T-helper 2 cell treated with Interferon-gamma antibody and Interleukin-4, amounts not matched to agents 100 ng/mL and 5 ng/mL, for 36 hours (primary cell): ENCODE measurements around the gene LNX2. TPM values are rescaled to one million over a fixed set of nuclear protein-coding genes. Genes with fewer than 3 reads are reported as not detected.
"Not testable (repeated sequence)": the region's sequence is repeated elsewhere in the genome, so short reads cannot be mapped to it uniquely, and the experiment has no call there.

Experiments used
- intact Hi-C: fragments of 100-400 bp; cut with micrococcal nuclease; formaldehyde crosslinking; loops from one replicate; pipeline ENCODE4 v1.15.1; 2023
- total RNA-seq: library from RNA; stranded (reverse); gene quantifications from 2 replicates; pipeline ENCODE4 v1.2.3, GENCODE V29; 2022

LNX2 gene
- total RNA-seq, 1 donor from 2014 or later = 7.7 TPM

GRCh38 chr13:27637289-27637626 lies 16.9 kb upstream of the LNX2 start:
- intact Hi-C loops = no loop called here

- intact Hi-C loops = no loop called here
Measured at GRCh38 chr13:27636589-27637288, 16.4 kb upstream of the LNX2 start.

DNA sequence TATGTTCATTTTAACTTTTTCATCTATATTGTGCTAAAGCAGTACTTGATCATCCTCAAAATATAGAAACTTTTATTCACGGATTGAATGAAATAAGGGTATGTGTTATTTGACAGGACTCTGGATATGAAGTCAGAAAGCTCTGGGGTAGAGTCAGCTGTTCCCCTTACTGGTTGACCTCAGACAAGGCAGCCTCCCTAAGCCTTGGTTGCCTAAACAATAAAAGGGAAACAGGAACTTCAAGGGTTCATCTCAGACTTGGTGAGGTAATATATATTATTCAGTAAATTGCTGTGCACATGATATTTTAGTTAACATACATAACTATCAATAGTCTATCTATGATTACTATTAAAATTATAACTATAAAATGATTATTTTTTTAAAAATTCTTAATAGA lies 14.9 kb upstream of the LNX2 start:
- intact Hi-C loops = no loop called here

DNA sequence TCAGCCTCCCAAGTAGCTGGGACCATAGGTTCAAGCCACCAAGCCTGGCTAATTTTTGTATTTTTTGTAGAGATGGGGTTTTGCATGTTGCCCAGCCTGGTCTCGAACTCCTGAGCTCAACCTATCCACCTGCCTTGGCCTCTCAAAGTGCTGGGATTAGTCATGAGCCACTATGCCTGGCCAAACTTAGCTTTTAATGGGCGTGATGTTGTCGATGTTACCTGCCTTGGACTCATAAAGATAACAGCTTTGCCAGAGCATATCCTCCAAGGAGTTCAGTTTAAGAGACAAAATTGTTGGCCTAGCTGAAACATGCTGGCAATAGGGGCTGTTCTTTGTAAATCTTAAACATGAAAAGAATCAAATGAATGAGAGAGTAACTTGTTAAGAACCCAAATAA lies 14.5 kb upstream of the LNX2 start:
- intact Hi-C loops = no loop called here

DNA sequence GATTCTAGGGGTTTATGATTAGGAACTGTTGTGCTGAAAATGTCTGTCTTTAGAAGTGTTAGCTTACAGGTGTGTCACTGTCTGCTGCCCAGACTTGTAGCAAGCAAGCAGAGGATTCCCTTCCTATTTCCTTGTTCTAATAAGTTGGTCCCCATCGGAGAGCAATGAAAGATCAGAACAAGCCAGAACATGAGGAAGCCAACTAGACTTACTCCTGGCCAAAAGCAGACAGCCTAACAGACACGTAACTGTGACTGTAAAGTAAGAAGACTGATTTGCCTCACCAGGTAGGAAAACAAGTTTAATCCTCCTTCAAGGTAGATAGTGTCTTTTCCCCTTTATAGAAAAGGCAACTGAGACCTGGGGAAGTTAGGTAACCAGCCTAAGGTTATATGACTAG lies 13.9 kb upstream of the LNX2 start:
- intact Hi-C loops = no loop called here

DNA sequence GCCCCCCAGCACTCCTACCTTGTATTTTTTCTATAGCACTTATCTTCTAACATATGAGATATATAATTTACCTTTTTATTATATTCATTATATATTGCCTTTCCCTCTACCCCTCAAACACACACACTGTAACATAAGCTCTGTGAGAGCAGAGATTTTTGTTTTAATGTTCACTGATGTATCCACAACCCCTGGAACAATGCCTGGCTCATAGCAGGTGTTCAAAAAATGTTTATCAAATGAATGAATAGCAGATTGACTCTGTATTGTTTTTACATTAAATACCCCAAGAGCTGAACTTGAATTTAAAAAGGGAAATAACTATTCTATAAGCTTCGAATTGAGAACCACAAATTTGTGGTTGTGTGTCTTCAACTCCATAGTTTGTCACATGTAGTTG lies 12.3 kb upstream of the LNX2 start:
- intact Hi-C loops = no loop called here

GRCh38 chr13:27632214-27632613 lies 11.9 kb upstream of the LNX2 start:
- intact Hi-C loops = no loop called here

DNA sequence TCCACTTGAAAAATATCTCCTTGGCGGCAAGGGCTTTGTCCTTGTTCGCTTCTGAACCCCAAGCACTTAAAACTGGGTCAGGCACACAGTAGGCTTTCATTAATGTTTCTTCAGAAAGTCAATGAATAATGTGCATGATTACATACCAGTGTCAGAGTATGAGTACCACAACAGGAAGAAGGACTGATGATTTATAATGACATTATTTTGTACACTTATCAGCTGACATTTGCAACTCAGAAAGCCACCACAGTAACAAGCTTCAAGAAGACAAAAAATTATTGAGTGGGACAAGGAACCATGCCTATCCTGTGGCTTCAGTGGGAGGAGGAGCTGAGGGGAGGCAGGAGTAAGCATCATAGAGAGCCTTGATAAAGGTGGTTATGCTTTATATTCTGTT lies 11.3 kb upstream of the LNX2 start:
- intact Hi-C loops = no loop called here

DNA sequence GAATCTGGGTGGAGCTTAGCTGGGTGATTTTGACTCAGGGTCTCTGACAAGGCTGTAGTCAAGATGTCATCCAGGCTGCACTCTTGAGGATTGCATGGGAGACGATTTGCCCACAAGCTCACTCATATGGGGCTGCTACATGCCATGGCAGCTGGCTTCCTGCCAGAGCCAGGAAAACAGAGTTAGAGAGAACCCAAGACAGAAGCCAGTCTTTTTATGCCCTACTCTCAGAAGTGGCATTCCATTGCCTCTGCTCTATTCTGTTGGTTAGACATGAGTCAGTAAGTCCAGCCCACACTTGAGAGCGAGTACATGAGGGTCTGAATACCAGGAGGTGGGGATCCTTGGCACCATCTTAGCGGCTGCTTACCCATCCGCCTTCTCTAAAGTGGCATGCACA lies 10.8 kb upstream of the LNX2 start:
- intact Hi-C loops = no loop called here

DNA sequence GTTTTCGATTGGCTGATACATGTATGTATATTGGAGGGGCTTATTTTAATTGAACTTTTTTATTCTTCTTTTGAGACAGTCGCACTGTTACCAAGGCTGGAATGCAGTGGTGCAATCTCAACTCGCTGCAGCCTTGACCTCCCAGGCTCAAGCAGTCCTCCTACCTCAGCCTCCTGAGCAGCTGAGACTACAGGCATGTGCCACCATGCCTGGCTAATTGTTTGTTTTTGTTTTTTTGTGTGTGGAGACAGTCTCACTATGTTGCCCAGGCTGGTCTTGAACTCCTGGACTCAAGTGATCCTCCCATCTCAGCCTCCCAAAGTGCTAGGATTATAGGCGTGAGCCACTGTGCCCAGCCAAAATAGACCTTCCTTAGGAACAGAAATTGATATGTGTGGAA lies 8.4 kb upstream of the LNX2 start:
- intact Hi-C loops = not testable (repeated sequence)

- intact Hi-C loops = no loop called here
Measured at GRCh38 chr13:27628081-27628480, 7.8 kb upstream of the LNX2 start.

DNA sequence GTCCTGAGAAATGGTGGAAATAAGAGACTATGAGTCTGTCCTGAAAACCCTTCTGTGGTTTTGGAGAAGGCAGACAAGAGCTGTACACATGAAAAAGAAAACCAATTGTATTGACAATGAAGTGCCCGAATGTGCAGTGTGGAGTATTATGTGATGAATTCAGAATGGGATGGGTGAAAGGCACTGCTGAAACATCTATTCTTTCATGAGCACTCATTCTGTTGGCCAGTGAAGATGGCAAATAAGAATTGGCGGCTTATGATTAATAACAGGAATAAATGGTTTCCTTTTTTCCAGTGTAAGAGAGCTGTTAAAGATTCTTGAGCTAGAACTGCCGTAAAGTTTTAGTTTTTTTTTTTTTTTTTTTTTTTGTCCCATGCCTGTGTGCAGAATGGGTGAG lies 7.1 kb upstream of the LNX2 start:
- intact Hi-C loops = no loop called here

DNA sequence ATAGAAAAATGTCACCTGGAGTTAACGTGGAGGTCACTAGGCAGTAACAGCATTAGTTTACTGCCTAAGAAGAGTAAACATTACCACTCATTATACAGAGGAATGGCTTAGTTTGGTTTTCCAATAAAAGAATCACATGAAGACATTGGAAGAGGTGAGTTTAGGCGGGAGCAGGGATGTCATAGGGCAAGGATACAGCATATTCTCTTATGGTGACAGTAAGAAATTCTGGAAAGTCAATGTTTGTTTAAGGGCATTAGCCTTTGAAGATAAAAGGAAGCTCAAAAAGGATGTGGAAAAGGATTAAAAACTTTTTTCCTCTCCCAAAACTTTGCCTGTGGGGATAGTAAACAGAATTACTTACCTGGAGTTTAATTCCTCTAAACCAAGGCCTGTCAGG lies 5.5 kb upstream of the LNX2 start:
- intact Hi-C loops = no loop called here

- intact Hi-C loops = loop anchor here (5.0 kb wide), 3 partner anchors 203 to 452 kb away; partner anchors contain the start of genes RPL21 and USP12
Measured at GRCh38 chr13:27624071-27624470, 3.7 kb upstream of the LNX2 start.

- intact Hi-C loops = loop anchor here (5.0 kb wide), 3 partner anchors 204 to 451 kb away; partner anchors contain the start of genes RPL21 and USP12
Measured at GRCh38 chr13:27622881-27623280, 2.6 kb upstream of the LNX2 start.

GRCh38 chr13:27622102-27622820 lies 1.9 kb upstream of the LNX2 start:
- intact Hi-C loops = loop anchor here (5.0 kb wide), 3 partner anchors 205 to 450 kb away; partner anchors contain the start of genes RPL21 and USP12

DNA sequence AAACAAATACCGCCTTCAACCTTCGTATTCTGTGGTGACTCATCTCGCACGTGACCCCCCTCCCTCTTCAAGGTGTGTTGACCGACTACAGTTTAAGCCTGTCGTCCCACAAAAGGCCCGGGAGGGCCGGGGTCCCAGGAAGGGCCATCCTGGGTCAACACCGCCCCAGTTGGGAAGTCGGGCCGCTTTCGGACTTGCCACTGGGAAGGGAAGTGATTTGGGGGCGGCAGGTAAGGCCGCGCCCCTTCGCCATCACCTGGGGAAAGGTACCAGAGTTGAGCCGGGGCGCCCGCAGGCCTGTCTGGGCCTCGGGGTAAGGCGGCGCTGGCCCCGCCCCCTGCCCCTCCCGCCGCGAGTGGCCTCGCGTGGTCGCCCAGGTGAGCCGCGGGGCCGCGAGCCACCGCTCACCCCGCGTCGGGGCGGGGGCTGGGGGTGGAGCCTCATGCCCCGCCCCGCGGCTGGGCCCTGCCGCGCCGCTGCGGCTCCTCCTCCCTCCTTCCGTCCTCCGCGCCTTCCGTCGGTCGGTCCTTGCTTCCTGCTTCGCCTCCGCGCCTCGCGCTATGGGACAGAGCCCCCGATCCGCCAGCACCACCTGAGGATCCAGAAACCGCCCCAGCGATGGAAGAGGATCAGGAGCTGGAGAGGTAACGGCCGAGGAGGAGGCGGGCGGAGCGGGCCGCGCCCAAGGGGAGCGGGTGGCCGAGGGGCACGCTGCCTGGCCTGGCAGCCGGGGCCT lies 1.2 kb upstream of the LNX2 start, which contains the start of gene POLR1D:
TSS of gene POLR1D (plus strand) at position 527 of the 736 bp plus-strand sequence. CDS start at position 619, 92 bp downstream.
- intact Hi-C loops = loop anchor here (1.0 to 5.0 kb wide), 7 partner anchors 171 to 1037 kb away; partner anchors contain the start of genes MTIF3, PAN3, POMP and RPL21

DNA sequence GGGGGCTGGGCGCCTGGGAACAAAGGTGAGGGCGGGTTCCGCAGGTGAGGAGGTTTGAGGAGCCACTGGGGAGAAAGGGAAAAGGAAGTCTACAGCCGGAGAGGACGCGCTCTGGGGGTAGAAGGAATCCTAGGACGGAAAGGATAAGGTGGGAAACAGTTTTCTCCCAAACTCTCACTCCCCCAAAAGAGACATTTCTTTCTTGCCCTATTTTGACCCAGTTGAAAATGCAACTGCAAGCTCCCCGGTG lies 712 bp upstream of the LNX2 start:
- intact Hi-C loops = loop anchor here (1.0 to 5.0 kb wide), 7 partner anchors 171 to 1038 kb away; partner anchors contain the start of genes MTIF3, PAN3, POMP and RPL21

DNA sequence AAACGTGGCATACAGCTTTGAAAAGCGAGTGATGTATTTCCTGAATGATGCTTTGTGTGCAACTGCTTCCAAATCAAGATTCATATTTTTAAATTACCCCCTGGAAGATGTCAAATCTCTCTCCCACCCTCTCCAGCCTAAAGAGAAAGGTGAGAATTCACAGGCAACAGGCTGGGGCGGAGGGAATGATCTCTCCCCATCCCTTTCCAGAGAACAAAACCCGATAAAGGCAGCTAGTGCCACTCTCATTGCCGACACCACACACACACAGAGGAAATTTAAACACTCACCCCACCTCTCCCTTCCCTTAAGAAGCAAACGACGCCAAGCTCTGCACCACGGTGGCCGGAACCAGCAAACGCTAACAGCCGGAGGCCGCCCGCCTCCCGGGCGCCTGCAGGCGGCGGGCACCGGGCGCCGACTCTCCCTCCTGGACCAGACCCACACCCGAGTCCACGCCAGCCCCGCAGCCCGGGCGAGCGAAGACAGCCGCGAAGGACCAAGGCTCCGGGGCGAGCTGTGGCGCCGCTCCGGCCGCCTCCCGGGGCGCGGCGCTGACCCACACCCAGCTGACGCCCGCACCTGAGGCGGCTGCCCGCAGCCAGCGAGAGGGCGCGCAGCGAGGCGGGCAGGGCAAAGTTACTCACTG lies 477 bp downstream of the LNX2 start:
- intact Hi-C loops = loop anchor here (2.0 to 5.0 kb wide), 5 partner anchors 207 to 1039 kb away; partner anchors contain the start of genes PAN3, POMP, RPL21 and USP12

DNA sequence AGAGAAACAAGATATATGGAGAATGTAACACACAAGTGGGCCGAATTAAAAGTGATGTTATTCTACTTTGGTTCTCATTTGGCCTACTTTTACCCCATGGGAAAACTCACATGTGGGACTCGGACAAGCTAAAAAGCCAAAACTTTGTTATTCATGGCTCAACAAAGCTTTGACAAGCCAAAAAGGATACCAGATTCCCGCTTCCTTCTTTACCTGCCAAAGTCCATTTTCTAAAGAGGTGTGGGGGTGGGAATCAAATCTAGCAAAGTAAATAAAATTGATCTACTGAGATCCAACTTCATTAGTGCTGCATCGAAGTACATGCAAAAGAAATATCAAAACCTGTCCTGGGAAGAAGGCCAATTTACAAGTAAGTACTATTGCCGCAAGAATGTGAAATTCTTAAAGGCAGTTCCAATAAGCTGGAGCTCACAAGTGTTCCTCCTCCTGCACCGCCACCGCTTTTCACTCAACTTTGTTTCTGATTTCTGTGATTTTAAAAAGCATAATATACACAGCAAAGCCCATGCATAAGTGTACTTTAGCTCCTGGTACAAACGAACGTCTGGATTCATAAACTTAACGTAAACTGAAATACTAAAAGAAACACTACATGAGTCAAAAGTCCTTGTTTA lies 1.1 kb downstream of the LNX2 start:
- intact Hi-C loops = no loop called here

GRCh38 chr13:27617881-27618321 lies 2.4 kb downstream of the LNX2 start:
- intact Hi-C loops = no loop called here
